A673 (cell line): ENCODE data around the gene SETMAR. TPM values are rescaled to one million over a fixed set of nuclear protein-coding genes. Genes with fewer than 3 reads are reported as not detected.
"Not testable (repeated sequence)": the region's sequence is repeated elsewhere in the genome, so short reads cannot be mapped to it uniquely, and the experiment has no call there.

Source experiments
- BruUV-seq: library from RNA; stranded (reverse); fragments of 400-500 nt; replicated peaks from 2 replicates; lab custom pipeline; 2021; lab: Mats Ljungman, UMichigan
- CTCF ChIA-PET: fragments of 300-600 bp; sonication (Branson Sonifier 250); formaldehyde crosslinking; loops from one replicate; lab custom pipeline; 2022; ENCODE audit warnings: antibody characterized with exemption; lab: Charles Lee
- POLR2A ChIA-PET: fragments of 300-600 bp; sonication (Branson Sonifier 250); formaldehyde crosslinking; loops from one replicate; lab custom pipeline; 2022; ENCODE audit warnings: antibody characterized with exemption; ENCODE audit not compliant: low non-redundant PET; lab: Charles Lee
- DNase-seq: peaks from one replicate; pipeline ENCODE4 v3.0.0-alpha.2; 2015; ENCODE audit warnings: low spot score
- H3K27ac ChIP-seq: fragments of 200-600 bp; sonication (generic); 2 replicates; pipeline ENCODE4 v1.5.1; 2016; ENCODE audit warnings: mixed run types, low read depth, mild to moderate bottlenecking, mixed read lengths, antibody characterized with exemption, low read length; ENCODE audit not compliant: poor library complexity, severe bottlenecking
- H3K27me3 ChIP-seq: fragments of 200-600 bp; sonication (generic); replicated peaks from 2 replicates; pipeline ENCODE4 v1.6.1; 2017; ENCODE audit warnings: mixed run types, low read depth, mild to moderate bottlenecking, mixed read lengths, antibody characterized with exemption, low read length; ENCODE audit not compliant: insufficient read depth, poor library complexity
- H3K36me3 ChIP-seq: fragments of 200-600 bp; sonication (generic); 2 replicates; pipeline ENCODE4 v1.6.1; 2016; ENCODE audit warnings: mixed run types, mild to moderate bottlenecking, mixed read lengths, antibody characterized with exemption, low read length; ENCODE audit not compliant: insufficient read depth, poor library complexity, severe bottlenecking
- H3K4me1 ChIP-seq: fragments of 200-600 bp; sonication (generic); 2 replicates; pipeline ENCODE4 v1.6.1; 2017; ENCODE audit warnings: mixed run types, mild to moderate bottlenecking, mixed read lengths, antibody characterized with exemption, low read length; ENCODE audit not compliant: insufficient read depth, poor library complexity, severe bottlenecking
- H3K4me3 ChIP-seq: fragments of 200-600 bp; sonication (generic); 2 replicates; pipeline ENCODE4 v1.5.1; 2016; ENCODE audit warnings: low read depth, mixed run types, mild to moderate bottlenecking, mixed read lengths, low read length; ENCODE audit not compliant: poor library complexity, severe bottlenecking
- H3K9me3 ChIP-seq: fragments of 200-600 bp; sonication (generic); 2 replicates; pipeline ENCODE4 v1.6.1; 2016; ENCODE audit warnings: mixed run types, low read depth, mild to moderate bottlenecking, mixed read lengths, antibody characterized with exemption, low read length; ENCODE audit not compliant: poor library complexity, severe bottlenecking
- CTCF ChIP-seq: fragments of 300-800, 200-600 bp; sonication (generic); conservative IDR thresholded peaks from 2 replicates; pipeline ENCODE4 v1.5.1; 2017; ENCODE audit warnings: low read depth, mild to moderate bottlenecking, antibody characterized with exemption, low read length, moderate library complexity, mixed read lengths
- EZH2 ChIP-seq: fragments of 200-600 bp; sonication (generic); IDR thresholded peaks from 2 replicates; pipeline ENCODE4 v1.6.1; 2017; ENCODE audit warnings: borderline replicate concordance, low read depth, mild to moderate bottlenecking, mixed read lengths, antibody characterized with exemption, low read length; ENCODE audit not compliant: poor library complexity, severe bottlenecking
- intact Hi-C: fragments of 100-400 bp; cut with micrococcal nuclease; formaldehyde crosslinking; loops from one replicate; pipeline ENCODE4 v1.10.0; 2022; ENCODE audit not compliant: unreplicated experiment
- total RNA-seq: library from RNA; stranded (reverse); gene quantifications from 2 replicates; pipeline ENCODE4 v1.2.3, GENCODE V29; 2021

Gene SETMAR
- total RNA-seq, 1 experiment from 2014 or later = 25.8 TPM

- H3K9me3 ChIP-seq = no peaks in the 10 kb centered on the region
- no peaks in the 10 kb centered on the region for H3K4me1 ChIP-seq
- POLR2A ChIA-PET = no interaction called here
- BruUV-seq = no TSS peak
- H3K36me3 ChIP-seq = no peaks in the 10 kb centered on the region
- peaks cover 8% of the 10 kb centered on the region for H3K27me3 ChIP-seq
- DNase-seq = no peak
- H3K27ac ChIP-seq = no peak overlapping the region
- intact Hi-C loops = no loop called here
- CTCF ChIA-PET = no interaction called here
- TF ChIP-seq EZH2 (no peak), CTCF (no peak)
- no peak overlapping the region for H3K4me3 ChIP-seq
Observed at GRCh38 chr3:4297486-4297885, 5.7 kb upstream of the SETMAR start.

- no peaks in the 10 kb centered on the region for H3K27me3 ChIP-seq
- no peaks in the 10 kb centered on the region for H3K9me3 ChIP-seq
- DNase-seq = no peak
- no TSS peak for BruUV-seq
- ChIA-PET POLR2A (no interaction called here), CTCF (no interaction called here)
- TF ChIP-seq CTCF (no peak), EZH2 (no peak)
- intact Hi-C loops = no loop called here
- H3K36me3 ChIP-seq = peaks cover 5% of the 10 kb centered on the region
- H3K4me1 ChIP-seq = no peaks in the 10 kb centered on the region
- H3K27ac ChIP-seq = no peak overlapping the region
- peak overlapping the region; percentile 75 for H3K4me3 ChIP-seq
Observed at GRCh38 chr3:4302747-4303146, 422 bp upstream of the SETMAR start.

GRCh38 chr3:4305210-4305609 is 2.0 kb downstream of the SETMAR start:
- CTCF ChIA-PET, H3K4me3 ChIP-seq, intact Hi-C loops, H3K27ac ChIP-seq, H3K36me3 ChIP-seq, BruUV-seq, H3K4me1 ChIP-seq, POLR2A ChIA-PET, H3K27me3 ChIP-seq, H3K9me3 ChIP-seq, DNase-seq: not testable (repeated sequence)

GRCh38 chr3:4306091-4306490 is 2.9 kb downstream of the SETMAR start:
- H3K4me1 ChIP-seq = peaks cover 7% of the 10 kb centered on the region
- TF ChIP-seq EZH2 = no peak
- TF ChIP-seq CTCF = no peak
- no peak overlapping the region for H3K27ac ChIP-seq
- no peaks in the 10 kb centered on the region for H3K9me3 ChIP-seq
- intact Hi-C loops = no loop called here
- ChIA-PET POLR2A (interaction anchor here (0.6 kb wide), 2 partner anchors 93 to 285 kb away, joined by 3 read pairs; no protein-coding TSS in a partner anchor), CTCF (no interaction called here)
- no peak for DNase-seq
- BruUV-seq = no TSS peak
- peaks cover 5% of the 10 kb centered on the region for H3K36me3 ChIP-seq
- H3K4me3 ChIP-seq = no peak overlapping the region
- no peaks in the 10 kb centered on the region for H3K27me3 ChIP-seq
